NCI-H146 (cell line): ENCODE measurements around the gene EFCAB8.
A peak's percentile ranks its signal among the peaks of the same experiment; 100 is the strongest.

Source experiments
- DNase-seq: peaks from one replicate; lab custom pipeline; 2025; lab: John Stamatoyannopoulos, UW

Gene EFCAB8

DNA sequence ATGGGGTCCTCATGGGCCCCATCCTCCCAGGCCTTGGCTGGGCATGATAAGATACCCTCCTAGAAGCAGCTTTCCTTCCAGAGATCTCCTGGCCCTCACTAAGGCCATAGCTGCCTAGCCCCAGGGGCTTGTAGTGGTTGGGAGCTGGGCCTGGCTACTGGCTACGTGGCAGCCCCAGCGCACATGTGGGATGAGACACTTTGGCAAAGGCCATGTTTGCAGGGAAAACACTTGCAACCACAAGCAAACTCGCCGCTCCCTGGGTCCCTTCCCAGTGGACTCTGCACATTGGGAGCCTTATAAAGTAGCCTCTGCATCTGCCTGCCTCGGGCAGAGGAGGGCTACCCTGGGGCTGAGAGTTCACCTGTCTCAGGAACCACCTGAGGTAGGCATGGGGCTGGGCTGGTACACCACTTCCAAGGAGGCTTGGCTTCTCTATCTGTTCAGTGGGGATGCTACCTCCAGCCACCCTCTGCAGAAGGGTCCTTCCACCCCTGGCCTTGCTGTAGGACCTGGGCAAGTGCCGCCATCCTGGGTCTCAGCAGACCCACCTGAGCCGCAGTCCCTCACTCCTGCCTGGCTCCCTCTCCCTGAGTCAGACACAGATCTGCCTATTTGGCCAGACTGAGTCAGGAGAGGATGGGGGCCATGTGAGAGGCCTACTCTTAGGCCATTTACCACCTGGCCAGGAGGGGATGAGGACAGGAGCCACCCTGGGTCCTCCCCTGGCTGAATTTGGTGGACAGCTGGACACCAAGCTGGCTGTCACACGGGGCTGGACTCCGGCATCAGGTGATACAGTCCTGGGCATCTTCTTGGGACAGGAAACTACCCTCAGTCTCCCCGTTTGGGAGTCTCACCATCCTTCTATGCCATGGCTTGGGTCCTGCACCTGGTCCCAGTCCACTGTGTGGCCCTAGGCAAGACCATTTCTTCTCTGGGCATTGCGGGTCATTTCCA lies 148.9 kb downstream of the EFCAB8 start, which contains the start of gene BPIFB2:
Gene BPIFB2, plus strand, starts transcription at position 329 of the 960 bp plus-strand sequence. CDS start 871 bp downstream, outside the sequence.
- DNase-seq, result no peak

DNA sequence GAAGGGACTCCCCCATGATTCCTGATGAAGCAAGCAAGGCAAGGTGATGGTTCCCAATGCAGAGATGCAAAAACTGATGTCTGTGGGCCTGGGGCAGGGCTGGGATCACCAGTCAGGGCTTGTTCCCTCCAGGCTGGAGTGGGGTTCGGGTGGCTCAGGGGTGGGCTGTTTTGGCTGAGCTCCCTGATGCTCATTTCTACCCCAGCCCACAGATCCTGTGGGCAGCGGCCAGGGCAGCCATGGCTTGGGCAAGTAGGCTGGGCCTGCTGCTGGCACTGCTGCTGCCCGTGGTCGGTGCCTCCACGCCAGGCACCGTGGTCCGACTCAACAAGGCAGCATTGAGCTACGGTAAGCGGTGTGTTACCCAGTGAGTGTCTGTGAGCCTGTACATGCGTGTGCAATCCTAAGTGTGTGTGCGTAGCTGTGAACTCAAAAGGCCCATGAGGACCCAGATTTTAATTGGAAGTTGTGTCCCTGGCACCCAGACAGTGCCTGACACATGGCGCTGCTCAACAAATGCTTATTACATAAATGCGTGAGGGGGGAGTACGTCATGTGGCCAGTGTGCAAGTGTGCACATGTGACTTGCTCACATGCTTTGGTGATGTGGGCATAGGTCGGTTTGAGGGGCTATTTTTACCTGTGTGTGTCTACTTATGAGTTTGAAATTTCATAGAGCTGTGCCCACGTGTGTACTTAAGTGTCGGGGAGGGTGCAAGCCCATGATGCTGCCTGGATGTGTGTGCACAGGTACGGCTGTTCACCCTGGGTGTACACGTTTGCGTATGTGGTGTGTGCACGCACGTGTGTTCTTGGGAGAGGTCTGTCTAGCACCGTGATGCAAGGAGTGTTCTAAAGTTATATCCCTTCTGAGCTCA lies 149.9 kb downstream of the EFCAB8 start:
- no peak for DNase-seq

DNA sequence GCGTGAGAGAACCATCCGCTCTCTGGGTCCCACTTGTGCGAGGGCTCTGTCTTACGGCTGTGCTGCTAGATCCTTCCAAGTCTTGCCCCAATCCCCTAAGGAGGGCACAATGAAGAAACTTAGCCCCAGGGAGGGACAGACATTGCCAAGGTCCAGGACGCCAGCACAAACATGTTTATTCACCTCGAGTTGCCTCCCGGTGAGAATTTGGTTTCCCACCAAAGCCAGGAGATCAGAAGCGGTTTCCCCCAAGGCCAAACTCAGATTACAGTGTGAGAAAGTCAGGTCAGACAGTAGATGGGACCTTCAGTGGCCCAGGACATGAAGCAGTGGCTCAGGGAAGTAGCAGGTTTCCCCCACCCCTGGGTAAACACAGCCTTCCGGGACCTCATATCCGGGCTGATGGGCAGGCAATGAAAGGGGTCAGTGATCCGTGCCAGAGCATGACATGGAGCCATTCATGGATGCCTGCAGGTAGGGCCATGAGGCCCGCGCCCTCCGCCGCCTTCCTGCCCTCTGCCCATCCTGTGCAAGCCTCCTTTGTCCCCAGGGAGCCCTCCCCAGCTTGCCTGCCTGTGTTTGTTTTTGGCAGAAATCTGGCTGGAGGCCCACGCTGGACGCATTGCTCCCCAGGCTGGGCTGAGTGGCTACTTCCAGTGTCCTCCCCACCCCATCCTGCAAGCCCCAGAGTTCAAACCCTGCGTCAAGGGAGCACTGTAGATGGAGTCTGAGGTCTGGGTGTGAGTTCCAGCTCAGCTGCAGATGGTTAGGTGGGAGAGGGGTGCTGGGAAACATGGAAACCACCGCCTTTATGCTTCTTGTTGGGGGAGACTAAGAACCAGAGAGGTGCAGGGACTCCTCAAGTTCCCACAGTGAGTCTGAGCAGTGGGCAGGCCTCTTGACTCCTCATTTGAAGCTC lies 150.8 kb downstream of the EFCAB8 start:
- peak; percentile 59 for DNase-seq

- DNase-seq, result no peak
These were observed 151.4 kb downstream of the EFCAB8 start for GRCh38 chr20:33010133-33010504.

DNA sequence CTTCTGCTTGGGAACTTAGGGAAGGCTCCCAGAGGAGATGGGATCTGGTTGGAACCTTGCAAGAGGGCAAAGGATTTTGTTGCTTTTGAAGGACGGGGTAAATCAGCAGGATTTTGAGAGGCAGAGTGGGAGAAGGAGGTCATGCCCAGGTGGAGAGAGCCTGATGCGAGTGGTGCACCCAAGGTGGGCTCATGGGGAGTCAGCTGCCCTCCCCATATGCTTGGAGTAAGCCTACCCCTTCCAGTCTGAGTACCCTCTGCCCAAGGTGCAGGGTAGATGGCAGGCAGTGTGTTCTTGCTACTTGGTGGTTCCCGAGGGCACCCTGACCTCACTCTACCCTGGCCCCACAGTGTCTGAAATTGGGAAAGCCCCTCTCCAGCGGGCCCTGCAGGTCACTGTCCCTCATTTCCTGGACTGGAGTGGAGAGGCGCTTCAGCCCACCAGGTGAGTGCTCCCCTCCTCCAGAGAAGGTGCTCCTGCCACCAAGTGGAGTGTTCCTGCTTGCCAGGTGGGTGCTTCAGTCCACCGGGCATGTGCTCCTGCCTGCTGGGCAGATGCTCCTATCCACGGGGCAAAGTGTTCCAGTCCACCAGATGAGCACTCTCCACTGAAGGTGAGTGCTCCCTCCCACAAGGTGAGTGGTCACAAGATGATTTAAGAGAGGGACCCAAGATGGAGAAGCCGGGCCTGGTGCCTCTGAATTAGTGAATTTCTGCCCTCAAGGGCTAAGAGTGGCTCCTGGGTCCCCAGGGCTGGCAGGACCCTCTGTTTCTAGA lies 152.1 kb downstream of the EFCAB8 start:
- no peak for DNase-seq
